Right lobe of liver (tissue), 4 donors: Measurements from ENCODE around the gene ETFA.

Experiments used
- POLR2A ChIP-seq: fragments of 450-650 bp; IDR thresholded peaks from one replicate; pipeline ENCODE4 v1.6.1; 2017; ENCODE audit warnings: antibody characterized with exemption, mild to moderate bottlenecking
- TF ChIP-seq, protein P1 (sequence below), 4 donors: fragments of 200-600 bp in 3 of 4; fragments of 450-650 bp in 1 of 4; IDR thresholded peaks; one replicate each; pipeline versions ENCODE4 v1.5.1 to v1.8.0; 2016 to 2022; ENCODE audit warnings: antibody characterized with exemption in 4 of 4, mild to moderate bottlenecking in 2 of 4
- donor health status: DM: no; HTN: no; CAD: no.
- donor health status: DM: no; HTN: no; CAD: no.
- donor health status: DM: no; HTN: yes; CAD: no.

DNA sequence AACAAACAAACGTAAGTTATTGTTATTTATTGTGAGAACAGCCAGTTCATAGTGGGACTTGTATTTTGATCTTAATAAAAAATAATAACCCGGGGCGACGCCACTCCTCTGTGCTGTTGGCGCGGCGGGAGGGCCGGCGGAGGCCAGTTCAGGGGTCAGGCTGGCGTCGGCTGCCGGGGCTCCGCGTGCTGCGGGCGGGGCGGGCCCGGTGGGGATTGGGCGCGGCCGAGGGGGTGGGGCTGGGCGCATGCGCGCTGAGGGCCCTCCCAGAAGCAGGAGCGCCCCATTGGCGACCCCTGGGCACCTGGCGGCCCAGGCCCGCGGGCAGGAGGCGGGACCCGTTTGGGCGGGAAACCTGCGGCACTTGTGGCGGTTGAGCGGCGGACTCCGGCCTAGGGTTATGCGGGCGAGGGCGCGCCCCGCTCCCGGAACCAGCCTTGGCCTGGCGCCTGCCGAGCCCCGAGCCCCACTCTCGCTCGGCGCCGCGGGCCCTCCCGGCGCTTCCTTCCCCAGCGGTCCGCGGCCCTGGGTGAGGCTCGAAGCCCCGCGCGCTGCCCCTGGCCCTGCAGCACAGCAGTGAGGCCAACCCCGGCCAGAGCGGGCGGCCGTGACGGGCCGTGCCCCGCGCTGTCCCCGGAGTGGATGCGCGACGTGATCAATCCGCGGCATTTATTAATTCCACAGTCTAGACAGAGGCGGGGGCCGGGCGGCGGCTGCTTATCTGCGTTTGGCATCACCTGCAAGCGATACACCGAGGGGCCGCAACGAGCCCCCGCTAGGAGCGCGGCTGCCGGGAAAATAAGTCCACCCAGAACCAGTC, 31.3 kb upstream of the ETFA start:
- TF ChIP-seq, protein P1, sequence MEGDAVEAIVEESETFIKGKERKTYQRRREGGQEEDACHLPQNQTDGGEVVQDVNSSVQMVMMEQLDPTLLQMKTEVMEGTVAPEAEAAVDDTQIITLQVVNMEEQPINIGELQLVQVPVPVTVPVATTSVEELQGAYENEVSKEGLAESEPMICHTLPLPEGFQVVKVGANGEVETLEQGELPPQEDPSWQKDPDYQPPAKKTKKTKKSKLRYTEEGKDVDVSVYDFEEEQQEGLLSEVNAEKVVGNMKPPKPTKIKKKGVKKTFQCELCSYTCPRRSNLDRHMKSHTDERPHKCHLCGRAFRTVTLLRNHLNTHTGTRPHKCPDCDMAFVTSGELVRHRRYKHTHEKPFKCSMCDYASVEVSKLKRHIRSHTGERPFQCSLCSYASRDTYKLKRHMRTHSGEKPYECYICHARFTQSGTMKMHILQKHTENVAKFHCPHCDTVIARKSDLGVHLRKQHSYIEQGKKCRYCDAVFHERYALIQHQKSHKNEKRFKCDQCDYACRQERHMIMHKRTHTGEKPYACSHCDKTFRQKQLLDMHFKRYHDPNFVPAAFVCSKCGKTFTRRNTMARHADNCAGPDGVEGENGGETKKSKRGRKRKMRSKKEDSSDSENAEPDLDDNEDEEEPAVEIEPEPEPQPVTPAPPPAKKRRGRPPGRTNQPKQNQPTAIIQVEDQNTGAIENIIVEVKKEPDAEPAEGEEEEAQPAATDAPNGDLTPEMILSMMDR (IDR thresholded peaks at IDR 0.05): no peak
- TF ChIP-seq POLR2A: no peak
